HepG2 (cell line): ENCODE data around the gene MBTD1. TPM values are rescaled to one million over a fixed set of nuclear protein-coding genes. Genes with fewer than 3 reads are reported as not detected.

ENCODE experiments used
- HOMEZ ChIP-seq: IDR thresholded peaks from 2 replicates; pipeline ENCODE4 v1.6.1; 2016; ENCODE audit warnings: low read depth
- MTA3 ChIP-seq: sonication (generic); formaldehyde crosslinking; IDR thresholded peaks from 2 replicates; pipeline ENCODE4 v1.4.0; 2020; ENCODE audit warnings: missing genetic modification reagents
- NR2F6 ChIP-seq, 2 experiments: IDR thresholded peaks; 2 replicates each; pipeline ENCODE4 v1.6.1; 2016; ENCODE audit warnings: antibody characterized with exemption in 1 of 2, mild to moderate bottlenecking in 1 of 2
- ONECUT2 ChIP-seq: sonication (generic); formaldehyde crosslinking; IDR thresholded peaks from 2 replicates; pipeline ENCODE4 v1.4.0; 2020; ENCODE audit warnings: missing genetic modification reagents
- REST ChIP-seq, 2 experiments: IDR thresholded peaks; 2 replicates each; pipeline ENCODE4 v1.6.1; 2011 to 2012; ENCODE audit warnings: low read length in 2 of 2, borderline replicate concordance in 1 of 2, low read depth in 1 of 2, mild to moderate bottlenecking in 1 of 2, moderate library complexity in 1 of 2
- SATB2 ChIP-seq: sonication (generic); formaldehyde crosslinking; IDR thresholded peaks from 2 replicates; pipeline ENCODE4 v1.5.0; 2020; ENCODE audit warnings: missing genetic modification reagents
- SKIL ChIP-seq: sonication (generic); formaldehyde crosslinking; IDR thresholded peaks from 2 replicates; pipeline ENCODE4 v1.8.0; 2022; ENCODE audit warnings: missing genetic modification reagents, mild to moderate bottlenecking, moderate library complexity, borderline replicate concordance
- SRSF4 ChIP-seq: fragments of 200-400 bp; formaldehyde crosslinking; IDR thresholded peaks from one replicate; pipeline ENCODE4 v1.6.1; 2018; ENCODE audit warnings: mild to moderate bottlenecking, low read depth, low read length, moderate library complexity; ENCODE audit not compliant: poor library complexity, severe bottlenecking
- TFDP1 ChIP-seq: IDR thresholded peaks from 2 replicates; pipeline ENCODE4 v1.6.1; 2016; ENCODE audit warnings: missing compliant biosample characterization, missing genetic modification reagents, borderline replicate concordance
- TIGD3 ChIP-seq: sonication (generic); formaldehyde crosslinking; IDR thresholded peaks from 2 replicates; pipeline ENCODE4 v1.5.1; 2020; ENCODE audit warnings: mild to moderate bottlenecking, missing genetic modification reagents, borderline replicate concordance
- ZBTB2 ChIP-seq: sonication (generic); formaldehyde crosslinking; IDR thresholded peaks from 2 replicates; pipeline ENCODE4 v1.8.0; 2022; ENCODE audit warnings: low read depth, missing genetic modification reagents
- ZFP90 ChIP-seq: sonication (generic); formaldehyde crosslinking; IDR thresholded peaks from 2 replicates; pipeline ENCODE4 v1.8.0; 2022; ENCODE audit warnings: missing genetic modification reagents, mild to moderate bottlenecking, inconsistent platforms, borderline replicate concordance
- ZFP91 ChIP-seq: sonication (generic); formaldehyde crosslinking; IDR thresholded peaks from 2 replicates; pipeline ENCODE4 v1.9.0; 2022; ENCODE audit warnings: missing genetic modification reagents, mild to moderate bottlenecking, borderline replicate concordance
- polyA plus RNA-seq, 8 experiments: library from polyadenylated mRNA; depleted of rRNA in 3 of 8; stranded (reverse) in 7 of 8; unstranded in 1 of 8; fragments of >200 nt; fragmentation: Illumina TruSeq in 4 of 8; extraction: Trizol in 4 of 8; gene quantifications; 2 replicates each; pipeline versions ENCODE4 v1.2.1 to v1.2.3, GENCODE V29; 2011 to 2016; ENCODE audit warnings: low read depth in 4 of 8, missing spikeins in 1 of 8, mixed read lengths in 1 of 8; ENCODE audit not compliant: insufficient read depth in 1 of 8
- total RNA-seq, 5 experiments: library from RNA; depleted of rRNA; stranded (reverse); fragments of >200 nt; fragmentation: Illumina TruSeq; extraction: Trizol; gene quantifications; 2 replicates each; pipeline ENCODE4 v1.2.3, GENCODE V29; 2016; ENCODE audit warnings: low read depth in 1 of 5

MBTD1 gene
- total and polyA plus RNA-seq, 2 of the 13 experiments (the other 11 are each of a cell fraction or from before 2014, with no cell fraction given), result 20.9 TPM

- TF ChIP-seq SRSF4 (no peak), REST (IDR thresholded peaks at IDR 0.05; ENCODE audit: borderline replicate concordance in 1 of 2, low read depth in 1 of 2, low read length in 2 of 2) (no peak), SKIL (CRISPR knock-in tag) (no peak), NR2F6 (IDR thresholded peaks at IDR 0.05) (no peak), NR2F6 (CRISPR knock-in tag; IDR thresholded peaks at IDR 0.05) (no peak), MTA3 (CRISPR knock-in tag) (no peak), ZFP90 (CRISPR knock-in tag) (peak; percentile 32), ONECUT2 (CRISPR knock-in tag) (no peak), SATB2 (CRISPR knock-in tag) (no peak), ZFP91 (CRISPR knock-in tag) (no peak), HOMEZ (no peak; the same call in 1 of the 2 replicates), ZBTB2 (peak; percentile 86), TFDP1 (CRISPR knock-in tag) (peak; percentile 8; the same call in 1 of the 2 replicates), TIGD3 (CRISPR knock-in tag) (no peak; the same call in 1 of the 2 replicates)
Observed at GRCh38 chr17:51166198-51166986, 93.5 kb downstream of the MBTD1 start, which contains the start of gene NME2 (continued).
